Measurements from ENCODE around the gene EFCAB14.
"Not testable (repeated sequence)": the region's sequence is repeated elsewhere in the genome, so short reads cannot be mapped to it uniquely, and the experiment has no call there.

Gene EFCAB14

GRCh38 chr1:46653405-46653958 lies 65.4 kb downstream of the EFCAB14 start:
- DNase-seq (ENCODE audit: low read depth): no peak

- no peak for DNase-seq (ENCODE audit: low read depth)
These were observed 66.4 kb downstream of the EFCAB14 start for GRCh38 chr1:46652321-46653100.

DNA sequence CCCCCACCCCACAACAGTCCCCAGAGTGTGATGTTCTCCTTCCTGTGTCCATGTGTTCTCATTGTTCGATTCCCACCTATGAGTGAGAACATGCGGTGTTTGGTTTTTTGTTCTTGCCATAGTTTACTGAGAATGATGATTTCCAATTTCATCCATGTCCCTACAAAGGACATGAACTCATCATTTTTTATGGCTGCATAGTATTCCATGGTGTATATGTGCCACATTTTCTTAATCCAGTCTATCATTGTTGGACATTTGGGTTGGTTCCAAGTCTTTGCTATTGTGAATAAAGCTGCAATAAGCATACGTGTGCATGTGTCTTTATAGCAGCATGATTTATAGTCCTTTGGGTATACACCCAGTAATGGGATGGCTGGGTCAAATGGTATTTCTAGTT lies 67.8 kb downstream of the EFCAB14 start:
- not testable (repeated sequence) for DNase-seq (ENCODE audit: low read depth)

DNA sequence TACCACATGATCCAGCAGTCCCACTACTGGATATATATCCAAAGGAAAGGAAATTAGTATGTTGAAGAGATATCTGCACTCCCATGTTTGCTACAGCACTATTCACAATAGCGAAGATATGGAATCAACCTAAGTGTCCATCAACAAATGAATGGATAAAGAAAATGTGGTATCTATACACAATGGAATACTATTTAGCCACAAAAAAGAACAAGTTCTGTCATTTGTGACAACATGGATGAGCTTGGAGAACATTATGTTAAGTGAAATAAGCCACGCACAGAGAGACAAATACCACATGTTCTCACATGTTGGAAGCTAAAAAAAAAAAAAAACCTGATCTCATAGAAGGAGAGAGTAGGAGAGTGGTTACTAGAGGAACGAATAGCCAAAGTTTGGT lies 68.4 kb downstream of the EFCAB14 start:
- no peak for DNase-seq (ENCODE audit: low read depth)

GRCh38 chr1:46649764-46650163 lies 69.2 kb downstream of the EFCAB14 start:
- DNase-seq (ENCODE audit: low read depth): no peak

DNA sequence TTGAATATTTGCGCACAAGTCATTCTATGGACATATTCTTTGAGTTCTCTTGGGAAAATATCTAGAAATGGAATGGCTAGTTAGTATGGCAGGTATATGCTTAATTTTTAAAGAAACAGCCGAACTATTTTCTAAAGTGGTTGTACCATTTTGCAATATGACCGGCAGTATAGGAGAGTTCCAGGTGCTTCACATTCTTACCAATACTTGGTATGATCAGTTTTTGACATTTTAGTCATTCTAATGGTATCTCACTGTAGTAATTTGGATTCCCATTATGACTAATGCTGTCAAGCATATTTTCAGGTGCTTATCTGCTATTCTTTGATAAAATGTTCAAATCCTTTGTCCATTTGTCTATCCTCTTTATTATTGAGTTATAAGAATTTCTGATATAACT lies 71.3 kb downstream of the EFCAB14 start:
- DNase-seq (ENCODE audit: low read depth): no peak

DNA sequence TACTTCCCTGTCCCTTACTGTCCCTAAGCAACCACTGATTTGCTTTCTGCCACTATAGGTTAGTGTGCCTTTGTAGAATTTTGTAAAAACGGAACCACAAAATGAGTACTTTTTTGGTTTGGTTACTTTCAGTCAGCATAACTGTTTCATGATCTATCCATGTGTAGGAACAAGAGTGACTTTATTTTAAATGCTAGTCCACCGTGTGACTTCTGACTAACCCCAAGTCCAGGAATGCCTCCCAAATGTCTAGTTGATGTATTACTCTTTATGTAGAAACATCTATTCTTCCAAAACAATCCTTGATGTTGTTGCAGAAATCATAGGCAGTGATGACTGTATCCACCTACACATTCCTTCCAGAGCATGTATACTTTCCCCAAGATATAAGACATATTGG lies 72.1 kb downstream of the EFCAB14 start:
- no peak for DNase-seq (ENCODE audit: low read depth)

- DNase-seq (ENCODE audit: low read depth): no peak
These were observed 72.6 kb downstream of the EFCAB14 start for GRCh38 chr1:46646331-46646730.

GRCh38 chr1:46645815-46646214 lies 73.1 kb downstream of the EFCAB14 start:
- DNase-seq (ENCODE audit: low read depth): no peak

DNA sequence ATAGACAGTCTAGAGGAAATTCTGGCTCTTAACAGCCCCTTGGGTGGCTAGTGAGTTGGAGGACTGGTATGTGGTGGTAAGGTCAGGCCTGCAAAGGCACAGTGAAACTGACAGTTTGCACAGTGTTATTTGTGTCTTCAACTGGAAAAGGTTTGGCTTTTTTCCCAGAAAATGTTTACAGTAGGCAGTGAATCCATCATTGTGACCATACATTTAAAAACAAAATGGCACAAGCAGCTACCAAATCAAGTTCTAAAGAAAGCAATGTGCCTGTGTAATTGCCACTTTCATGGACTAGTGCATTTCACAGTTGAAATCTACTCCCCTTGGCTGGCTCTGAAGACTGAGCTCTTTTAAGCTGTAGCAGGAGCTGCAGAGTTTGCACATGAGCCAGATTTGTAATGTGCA lies 75.5 kb downstream of the EFCAB14 start:
- DNase-seq (ENCODE audit: low read depth): no peak

DNA sequence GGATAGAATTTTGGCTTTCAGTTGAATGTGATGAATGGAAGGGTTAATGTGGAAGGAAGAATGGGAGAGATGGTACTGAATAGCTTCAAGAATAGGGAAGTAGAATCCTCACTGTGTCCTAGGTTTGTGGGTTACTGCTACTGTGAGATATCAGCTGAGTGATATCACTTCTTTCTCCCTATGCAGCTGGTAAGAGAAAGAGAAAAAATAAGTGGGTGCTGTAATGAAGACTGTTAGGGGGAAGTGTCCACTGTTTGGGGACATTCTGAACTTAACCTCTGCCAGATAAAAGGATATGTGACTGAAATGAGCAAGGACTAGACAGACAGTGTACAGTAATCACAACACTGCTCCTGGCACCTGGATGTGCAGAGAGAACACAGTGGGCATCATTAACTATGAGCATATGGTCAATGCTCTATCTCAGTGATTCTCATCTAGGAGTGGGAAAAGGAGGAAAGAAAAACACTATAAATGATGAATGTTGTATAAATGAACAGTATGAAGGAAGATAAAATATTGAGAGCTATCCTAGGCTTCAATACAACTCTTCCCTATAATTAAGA lies 76.7 kb downstream of the EFCAB14 start:
- no peak for DNase-seq (ENCODE audit: low read depth)

- no peak for DNase-seq (ENCODE audit: low read depth)
These were observed 79.4 kb downstream of the EFCAB14 start for GRCh38 chr1:46639547-46639946.

DNA sequence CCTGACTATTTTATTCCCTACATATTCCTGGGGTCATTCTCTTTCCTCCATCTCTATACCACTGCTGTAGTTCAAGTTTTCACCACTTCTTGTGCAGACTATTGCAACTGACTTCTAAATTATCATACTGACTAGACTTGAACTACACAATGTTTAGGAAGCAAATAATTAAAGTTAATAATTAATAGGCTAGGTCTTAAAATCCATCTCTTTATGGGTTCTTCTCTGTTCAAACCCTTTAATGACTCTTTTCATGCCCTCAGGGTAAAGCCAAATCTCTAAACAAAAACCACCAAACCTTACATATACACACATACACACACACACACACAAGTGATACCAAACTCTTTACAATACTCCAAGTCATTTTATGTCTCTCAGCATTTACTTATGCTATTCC lies 80.0 kb downstream of the EFCAB14 start:
- no peak for DNase-seq (ENCODE audit: low read depth)

DNA sequence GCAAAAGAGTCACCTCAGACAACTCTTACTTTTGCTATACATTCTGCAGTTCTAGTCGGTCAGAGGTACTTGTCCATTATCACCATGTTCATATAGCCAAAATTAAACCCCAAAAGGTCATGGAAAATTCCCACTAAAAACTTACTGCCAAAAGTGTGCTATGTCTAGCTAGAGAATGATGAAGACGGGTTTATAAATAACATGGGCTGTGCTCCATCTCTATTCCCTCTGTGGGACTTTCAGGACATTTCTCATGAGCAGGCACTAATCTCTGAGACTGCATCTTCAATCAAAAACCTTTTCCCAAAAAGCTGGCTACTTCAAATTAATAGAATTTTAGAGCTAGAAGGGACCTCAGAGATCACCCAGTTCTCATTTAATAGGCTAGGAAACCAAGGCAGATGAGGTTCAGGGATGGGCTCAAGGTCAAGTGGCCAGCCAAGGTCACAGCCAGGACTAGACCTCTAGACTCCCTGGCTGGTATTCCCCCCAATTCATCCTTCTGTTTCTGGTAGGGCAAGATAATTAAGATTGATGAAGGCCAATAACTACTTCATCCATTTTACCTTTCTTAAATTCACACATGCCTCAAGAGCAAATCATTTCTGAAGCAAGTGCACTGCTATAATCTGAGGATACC lies 81.3 kb downstream of the EFCAB14 start:
- no peak for DNase-seq (ENCODE audit: low read depth)

DNA sequence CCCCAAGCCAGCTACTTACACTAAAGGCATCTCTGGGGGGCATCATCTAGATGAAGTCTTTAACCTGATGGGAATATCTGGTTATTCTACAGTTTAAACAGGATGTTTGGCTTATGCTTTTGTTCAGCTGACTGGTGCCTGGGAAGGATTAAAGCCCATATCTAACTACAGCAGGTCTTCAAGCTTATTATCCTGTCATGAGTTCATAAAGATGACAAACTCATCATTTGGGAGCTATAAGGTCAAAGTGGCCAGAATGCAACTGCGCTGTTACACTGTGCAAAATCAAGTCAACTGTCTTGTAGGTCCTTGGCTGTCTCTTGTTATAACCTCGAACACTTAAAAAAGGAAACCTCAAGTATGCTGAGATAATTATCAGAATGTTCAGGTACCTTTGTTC lies 83.7 kb downstream of the EFCAB14 start:
- no peak for DNase-seq (ENCODE audit: low read depth)

DNA sequence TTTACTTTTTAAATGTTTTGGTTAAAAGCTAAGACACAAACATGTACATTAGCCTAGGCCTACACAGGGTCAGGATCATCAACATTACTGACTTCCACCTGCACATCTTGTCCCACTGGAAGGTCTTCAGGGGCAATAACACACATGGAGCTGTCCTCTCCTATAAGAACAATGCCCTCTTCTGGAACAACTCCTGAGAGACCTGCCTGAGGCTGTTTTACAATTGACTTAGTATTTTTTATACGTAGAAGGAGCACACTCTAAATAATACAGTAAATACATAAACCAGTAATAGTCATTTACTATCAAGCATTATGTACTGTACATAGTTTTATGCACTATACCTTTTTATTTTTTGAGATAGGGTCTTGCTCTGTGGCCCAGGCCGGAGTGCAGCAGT lies 88.2 kb downstream of the EFCAB14 start:
- DNase-seq (ENCODE audit: low read depth): no peak
